Epidermal melanocyte (primary cell): ENCODE results near the gene SMC4.

Experiments used
- DNase-seq: peaks from one replicate; pipeline ENCODE4 v3.0.0; 2011; ENCODE audit warnings: low spot score; ENCODE audit not compliant: insufficient read length

Gene SMC4

GRCh38 chr3:160394009-160394392 is 5.4 kb upstream of the SMC4 start:
- no peak for DNase-seq

DNA sequence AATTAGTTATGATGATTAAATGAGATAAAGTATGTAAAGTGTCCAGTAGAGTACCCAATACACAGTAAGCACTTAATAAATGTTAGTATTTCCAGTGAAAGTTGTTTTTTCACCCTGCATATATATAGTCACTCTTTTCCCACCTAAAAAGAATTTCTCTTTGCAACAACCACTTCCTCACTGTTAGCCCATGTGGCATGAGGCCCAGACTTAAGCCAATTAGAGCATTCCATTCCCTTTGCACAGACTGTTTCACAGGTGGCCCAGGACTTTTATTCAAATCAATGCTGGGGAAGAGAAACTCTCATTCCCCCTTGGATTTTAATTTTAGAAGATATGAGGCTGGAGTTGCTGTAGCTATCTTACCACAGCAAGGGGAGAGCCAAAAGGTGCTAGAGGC is 4.2 kb upstream of the SMC4 start:
- no peak for DNase-seq

DNA sequence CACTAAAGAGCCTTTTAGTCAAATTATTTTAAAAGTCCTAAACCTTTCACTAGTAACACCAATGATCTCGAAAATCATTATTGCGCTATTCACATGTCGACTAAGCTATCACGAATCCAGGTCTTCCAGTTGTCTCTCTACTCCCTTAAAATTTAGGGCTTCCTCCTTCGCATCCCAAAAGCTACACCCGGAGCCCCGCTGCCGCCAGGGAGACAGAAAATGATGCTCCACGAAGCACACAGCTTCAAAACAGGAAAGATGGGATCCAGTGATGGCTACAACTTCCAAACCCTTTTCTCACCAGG is 678 bp upstream of the SMC4 start:
- no peak for DNase-seq

GRCh38 chr3:160400030-160400701 is 716 bp downstream of the SMC4 start:
- no peak for DNase-seq

- DNase-seq, result no peak
Observed at GRCh38 chr3:160400702-160401150, 1.3 kb downstream of the SMC4 start.

DNA sequence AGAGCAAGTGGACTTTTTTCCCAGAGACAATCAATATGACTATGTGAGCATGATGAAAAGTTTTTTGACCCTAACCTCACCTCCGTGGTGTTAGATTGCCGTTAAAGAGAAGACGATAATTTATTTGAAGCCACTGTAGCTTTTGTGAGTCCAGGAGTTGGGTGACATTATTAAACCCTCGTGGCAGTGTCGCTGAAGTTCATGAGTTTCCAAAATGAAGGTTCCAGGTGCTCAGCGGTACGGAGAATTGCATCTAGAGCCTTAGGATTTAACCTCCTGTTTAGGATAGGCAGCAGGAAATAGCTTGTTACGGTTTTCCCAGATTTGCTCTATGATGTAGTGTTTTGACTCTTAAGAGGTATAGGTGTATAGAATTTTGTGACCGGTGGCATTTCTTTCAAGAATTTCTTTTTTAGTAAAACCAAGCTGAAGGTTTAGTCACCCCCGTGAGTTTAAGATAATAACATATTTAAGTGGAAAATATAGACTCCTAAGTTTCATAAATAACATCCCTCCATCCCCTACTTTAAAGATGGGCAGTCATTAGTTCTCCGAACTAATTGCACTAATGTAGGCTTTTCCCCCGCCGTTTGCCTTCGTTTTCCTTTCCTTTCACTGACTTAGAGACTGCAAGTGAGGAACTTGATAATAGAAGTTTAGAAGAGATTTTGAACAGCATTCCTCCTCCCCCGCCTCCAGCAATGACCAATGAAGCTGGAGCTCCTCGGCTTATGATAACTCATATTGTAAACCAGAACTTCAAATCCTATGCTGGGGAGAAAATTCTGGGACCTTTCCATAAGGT is 2.0 kb downstream of the SMC4 start:
- DNase-seq, result no peak

GRCh38 chr3:160402221-160403027 is 3.0 kb downstream of the SMC4 start:
- DNase-seq, result no peak

- DNase-seq, result no peak
Observed at GRCh38 chr3:160403028-160403545, 3.6 kb downstream of the SMC4 start.

DNA sequence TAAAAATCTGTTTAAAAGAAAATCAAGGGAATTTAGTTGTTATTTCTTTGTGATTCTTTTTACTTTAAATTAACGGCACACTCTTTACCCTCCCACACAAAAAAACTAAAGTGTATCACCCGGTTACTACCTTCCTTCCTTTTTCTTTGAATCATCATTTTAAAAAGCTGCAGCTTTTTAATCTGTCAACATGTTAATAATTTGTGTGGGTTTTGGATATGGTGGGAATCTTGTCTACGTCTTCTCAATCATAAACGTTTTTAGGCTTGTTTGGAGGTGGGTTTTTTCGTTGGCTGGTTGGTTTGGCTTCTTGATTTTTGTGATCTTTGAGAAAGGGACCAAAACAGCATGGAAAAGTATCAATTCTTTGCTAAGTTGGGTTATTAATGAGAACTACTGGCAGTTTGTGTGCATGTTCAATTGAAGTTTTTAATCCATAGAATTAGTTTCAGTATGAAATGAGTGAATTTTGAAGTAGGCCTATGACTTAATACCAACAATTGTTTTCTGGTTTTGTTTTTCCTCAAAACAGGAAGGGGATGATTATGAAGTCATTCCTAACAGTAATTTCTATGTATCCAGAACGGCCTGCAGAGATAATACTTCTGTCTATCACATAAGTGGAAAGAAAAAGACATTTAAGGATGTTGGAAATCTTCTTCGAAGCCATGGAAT is 4.5 kb downstream of the SMC4 start:
- DNase-seq, result no peak

DNA sequence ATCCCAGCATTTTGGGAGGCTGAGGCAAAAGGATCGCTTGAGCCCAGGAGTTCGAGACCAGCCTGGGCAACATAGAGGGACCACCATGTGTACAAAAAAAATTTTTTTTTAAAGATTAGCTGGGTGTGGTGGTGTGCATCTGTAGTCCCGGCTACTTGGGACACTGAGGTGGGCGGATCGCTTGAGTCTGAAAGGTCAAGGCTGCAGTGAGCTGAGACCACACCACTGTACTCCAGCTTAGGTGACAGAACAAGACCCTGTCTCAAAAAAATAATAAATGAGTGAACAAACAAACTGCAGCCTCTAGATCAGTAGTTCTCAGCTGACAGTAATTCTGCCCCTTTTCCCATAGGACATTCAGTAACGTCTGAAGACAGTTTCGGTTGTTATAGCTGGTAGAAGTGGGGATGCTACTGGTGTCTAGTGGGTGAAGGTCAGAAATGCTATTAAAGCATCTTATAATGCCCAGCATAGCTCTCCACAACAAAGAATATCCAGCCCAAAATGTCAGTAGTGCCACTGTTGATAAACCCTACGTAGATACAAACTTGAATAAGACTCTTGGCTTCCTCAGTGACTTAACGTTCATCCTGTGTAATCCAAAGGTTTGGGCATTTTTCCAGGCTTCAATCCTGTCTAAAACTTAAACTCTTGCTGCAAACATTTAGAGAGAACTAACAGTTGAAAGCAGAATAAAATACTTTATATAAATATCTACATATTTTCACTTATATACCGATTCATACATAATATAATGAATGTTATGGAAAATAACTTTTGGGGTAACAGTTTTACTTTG is 10.6 kb downstream of the SMC4 start:
- DNase-seq, result no peak

DNA sequence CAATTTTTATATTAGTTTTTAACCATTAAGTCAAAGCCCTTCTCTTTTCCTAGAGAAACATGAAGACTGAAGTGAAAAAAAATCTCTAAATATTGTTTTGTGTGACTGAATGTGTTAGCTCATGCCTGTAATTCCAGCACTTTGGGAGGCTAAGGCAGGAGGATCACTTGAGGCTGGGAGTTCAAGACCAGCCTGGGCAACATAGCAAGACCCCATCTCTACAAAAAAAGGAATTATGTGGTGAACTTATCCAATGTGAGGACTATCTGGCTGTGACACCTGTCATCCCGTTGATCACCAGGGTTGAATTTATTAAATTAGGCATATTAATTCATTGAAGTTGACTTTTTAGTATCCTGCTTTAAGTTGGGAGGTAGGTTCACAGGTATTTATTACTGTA is 13.0 kb downstream of the SMC4 start:
- DNase-seq, result no peak

DNA sequence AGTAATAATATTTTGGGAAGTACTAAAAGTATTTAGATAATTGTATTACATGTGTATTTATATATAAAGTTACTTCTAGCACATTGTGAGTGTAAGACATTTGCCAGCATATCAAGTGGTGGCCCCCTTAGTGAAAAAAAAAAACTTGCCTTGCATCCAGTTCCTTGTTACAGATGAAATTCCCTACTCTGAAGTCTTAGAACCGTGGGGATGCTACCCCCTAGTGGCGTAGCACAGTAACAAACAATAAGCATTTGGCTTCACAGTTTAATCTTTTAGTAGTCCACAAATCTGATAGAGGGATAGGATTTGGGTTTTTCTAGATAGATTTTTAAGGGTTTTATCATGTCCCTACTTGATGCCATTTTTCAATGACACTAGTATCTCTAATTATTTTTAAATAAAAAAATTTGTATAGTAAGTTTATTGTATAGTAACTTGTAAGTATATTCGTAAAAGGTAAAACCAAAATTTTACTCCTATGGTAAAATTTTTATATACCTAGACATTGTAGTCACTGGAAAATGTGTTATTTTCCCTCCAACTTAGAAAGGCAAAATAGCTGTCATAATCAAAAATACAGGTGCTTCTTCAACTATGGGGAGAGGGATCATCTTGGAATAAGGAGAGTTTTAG is 14.3 kb downstream of the SMC4 start:
- DNase-seq, result peak; percentile 60

- no peak for DNase-seq
Observed at GRCh38 chr3:160417311-160417710, 17.9 kb downstream of the SMC4 start.

- DNase-seq, result no peak
Observed at GRCh38 chr3:160427832-160428424, 28.5 kb downstream of the SMC4 start.

DNA sequence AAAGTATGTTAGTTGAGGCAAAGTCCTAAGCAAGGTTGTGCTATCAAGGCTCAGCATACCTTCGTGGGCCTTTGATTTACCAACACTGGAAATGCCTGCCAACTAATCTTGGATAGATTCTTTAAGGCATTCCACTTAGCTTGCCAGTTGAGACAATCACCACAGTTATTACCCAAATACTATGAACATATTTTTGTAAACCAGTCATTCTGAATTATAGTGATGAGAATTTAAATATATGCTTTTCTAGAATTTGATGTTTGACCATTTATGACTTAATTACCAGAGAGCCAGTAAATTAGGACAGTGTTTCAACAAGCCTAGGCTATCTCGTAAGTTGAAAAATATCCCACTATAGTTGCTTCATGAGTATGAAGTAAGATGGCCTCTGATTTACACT is 34.6 kb downstream of the SMC4 start:
- DNase-seq, result no peak

DNA sequence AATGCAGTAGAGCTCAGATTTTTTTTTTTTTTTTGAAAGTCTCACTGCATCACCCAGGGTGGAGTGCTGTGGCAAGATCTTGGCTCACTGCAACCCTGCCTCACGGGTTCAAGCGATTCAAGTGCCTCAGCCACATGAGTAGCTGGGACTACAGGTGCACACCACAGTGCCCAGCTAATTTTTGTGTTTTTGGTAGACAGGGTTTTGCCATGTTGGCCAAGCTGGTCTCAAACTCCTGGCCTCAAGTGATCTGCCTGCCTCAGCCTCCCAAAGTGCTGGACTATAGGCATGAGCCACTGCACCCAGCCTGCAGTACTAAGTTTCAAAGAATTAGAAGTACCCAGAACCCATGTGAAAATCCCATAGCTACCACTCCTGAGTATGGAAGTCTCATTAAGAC is 35.6 kb downstream of the SMC4 start:
- no peak for DNase-seq

DNA sequence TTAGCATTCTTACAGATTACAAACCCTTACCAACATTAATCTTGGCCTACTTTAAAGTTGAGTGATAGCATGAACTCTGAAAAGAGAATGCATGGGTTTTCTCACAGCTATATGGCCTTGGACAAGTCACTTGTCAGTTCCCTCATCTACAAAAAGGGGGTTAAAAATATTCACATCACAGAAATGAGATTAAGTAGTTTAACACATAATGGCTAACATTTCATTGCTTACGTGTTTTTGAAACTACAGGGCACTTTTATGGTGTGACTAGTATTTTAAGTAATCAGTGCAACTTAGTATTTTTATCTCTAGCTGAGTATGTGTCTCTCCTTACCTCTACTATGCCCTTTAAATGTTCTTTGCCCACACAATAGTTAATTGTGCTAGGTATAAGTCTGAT is 36.3 kb downstream of the SMC4 start:
- DNase-seq, result no peak

DNA sequence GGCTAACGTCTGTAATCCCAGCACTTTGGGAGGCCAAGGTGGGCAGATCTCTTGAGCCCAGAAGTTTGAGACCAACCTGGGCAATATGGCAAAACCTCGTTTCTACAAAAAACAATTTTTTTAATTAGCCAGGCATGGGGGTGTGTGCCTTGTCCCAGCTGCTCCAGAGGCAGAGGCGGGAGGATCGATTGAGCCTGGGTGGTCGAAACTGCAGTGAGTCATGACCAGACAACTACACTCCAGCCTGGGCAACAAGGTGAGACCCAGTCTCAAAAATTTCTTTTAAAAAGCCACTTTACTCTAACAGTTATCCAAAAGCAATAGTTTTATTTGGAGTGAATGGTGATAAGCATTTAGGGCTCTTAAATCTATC is 37.6 kb downstream of the SMC4 start:
- no peak for DNase-seq

DNA sequence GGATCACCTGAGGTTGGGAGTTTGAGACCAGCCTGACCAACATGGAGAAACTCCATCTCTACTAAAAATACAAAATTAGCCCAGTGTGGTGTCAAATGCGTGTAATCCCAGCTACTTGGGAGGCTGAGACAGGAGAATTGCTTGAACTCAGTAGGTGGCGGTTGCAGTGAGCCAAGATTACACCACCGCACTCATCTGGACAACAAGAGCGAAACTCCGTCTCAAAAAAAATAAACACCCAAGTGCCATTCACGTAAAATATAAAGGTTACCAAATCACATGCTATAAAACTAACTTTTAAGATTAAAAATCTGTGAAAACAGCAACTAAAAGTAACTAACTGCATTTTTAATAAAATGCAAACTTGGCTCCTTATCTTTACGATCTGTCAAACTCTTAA is 41.2 kb downstream of the SMC4 start:
- no peak for DNase-seq

DNA sequence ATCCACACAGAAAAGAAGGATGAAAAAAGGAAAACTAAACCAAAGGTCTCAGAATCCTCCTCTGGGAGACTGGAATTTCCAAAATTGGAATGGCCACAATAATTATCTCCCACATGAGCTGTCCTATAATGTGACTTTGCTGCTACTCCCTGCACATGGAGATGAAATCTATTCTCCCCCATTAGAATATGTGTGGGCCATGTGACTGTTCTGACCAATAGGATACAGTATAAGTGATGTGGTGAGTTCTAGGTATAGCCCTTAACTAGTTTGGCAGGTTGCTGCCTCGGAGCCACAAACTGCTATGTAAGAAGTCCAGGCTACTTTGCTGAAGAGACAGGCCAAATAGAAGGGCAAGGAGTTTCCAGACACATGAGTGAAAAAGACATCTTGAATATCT is 45.0 kb downstream of the SMC4 start:
- DNase-seq, result no peak
